Skin of body (tissue), 2 donors: Measurements from ENCODE around the gene PIWIL4. TPM values are rescaled to one million over a fixed set of nuclear protein-coding genes. Genes with fewer than 3 reads are reported as not detected.

Experiments used
- DNase-seq: peaks from one replicate; lab custom pipeline; 2025; lab: John Stamatoyannopoulos, UW
- total RNA-seq: library from RNA; depleted of rRNA; stranded (reverse); fragments of >200 nt; gene quantifications from one replicate; pipeline ENCODE4 v1.2.3, GENCODE V29; 2014

PIWIL4 gene
- total RNA-seq, 1 donor from 2014 or later, result 6.2 TPM

DNA sequence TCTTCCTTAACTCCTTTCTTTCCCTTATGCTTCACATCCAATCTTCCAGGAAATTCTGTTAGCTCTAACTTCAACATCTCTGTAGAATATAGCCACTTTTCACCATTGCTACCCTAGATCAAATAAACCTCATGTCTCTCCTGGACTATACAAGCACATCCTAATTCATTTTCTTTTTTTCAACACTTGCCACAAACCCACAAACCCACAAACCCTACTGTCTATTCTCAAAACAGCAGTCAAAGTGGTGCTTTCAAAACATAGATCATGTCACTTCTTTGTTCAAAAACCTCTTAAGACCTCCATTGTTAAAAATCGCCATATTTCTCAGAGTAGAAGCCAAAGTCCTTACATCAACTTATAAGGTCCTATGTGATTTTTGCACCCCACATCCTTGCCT is 94.3 kb downstream of the PIWIL4 start:
- no peak for DNase-seq

- no peak for DNase-seq
These were observed 95.1 kb downstream of the PIWIL4 start for GRCh38 chr11:94662065-94662779.

GRCh38 chr11:94662846-94663390 is 95.8 kb downstream of the PIWIL4 start:
- DNase-seq, result no peak

DNA sequence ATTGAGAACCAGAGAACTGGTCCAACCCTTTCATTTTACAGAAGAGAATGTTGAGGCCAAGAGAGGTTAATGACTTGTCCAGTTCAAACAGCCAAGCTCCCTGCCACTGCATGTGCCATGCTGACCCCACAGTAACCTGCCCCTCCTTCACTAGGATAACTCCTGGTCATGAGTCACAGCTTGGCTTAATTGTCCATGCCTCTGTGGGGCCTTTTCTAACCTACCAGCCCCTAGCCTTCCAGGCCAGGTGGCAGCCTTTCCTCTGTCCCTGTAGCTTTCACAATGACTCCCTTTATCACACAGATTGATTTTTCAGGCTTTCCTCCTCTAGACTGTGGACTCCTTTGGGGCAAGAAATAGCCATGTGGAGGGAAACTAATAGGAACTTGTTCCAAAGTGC is 97.2 kb downstream of the PIWIL4 start:
- DNase-seq, result no peak

DNA sequence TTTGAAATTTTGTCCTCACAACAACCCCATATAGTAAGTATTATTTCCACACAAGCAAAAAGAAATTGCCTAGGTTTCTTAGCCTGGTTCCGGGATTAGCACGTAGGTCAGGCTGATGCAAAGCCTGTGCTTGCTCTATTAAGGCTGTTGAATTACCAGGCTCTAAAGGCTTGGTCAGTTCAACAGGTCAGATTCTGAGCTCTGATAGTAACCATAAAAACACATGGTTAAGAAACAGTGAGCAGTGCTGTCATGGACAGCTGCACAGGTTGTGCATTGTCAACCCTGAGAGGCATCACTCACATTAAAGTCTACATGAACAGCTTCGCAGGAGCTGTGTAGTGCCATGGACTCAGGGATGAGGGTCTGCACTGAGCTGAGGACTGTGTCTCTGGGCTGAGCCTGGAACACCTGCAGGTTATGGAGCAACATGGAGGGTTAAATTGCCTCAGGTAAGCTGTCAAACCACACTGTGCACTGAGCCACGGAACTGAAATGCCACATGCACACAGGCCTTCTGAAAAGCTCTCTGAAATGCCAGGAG is 98.0 kb downstream of the PIWIL4 start:
- no peak for DNase-seq

GRCh38 chr11:94666792-94667721 is 99.9 kb downstream of the PIWIL4 start:
- DNase-seq, result no peak

GRCh38 chr11:94668212-94668793 is 101.1 kb downstream of the PIWIL4 start:
- DNase-seq, result no peak

DNA sequence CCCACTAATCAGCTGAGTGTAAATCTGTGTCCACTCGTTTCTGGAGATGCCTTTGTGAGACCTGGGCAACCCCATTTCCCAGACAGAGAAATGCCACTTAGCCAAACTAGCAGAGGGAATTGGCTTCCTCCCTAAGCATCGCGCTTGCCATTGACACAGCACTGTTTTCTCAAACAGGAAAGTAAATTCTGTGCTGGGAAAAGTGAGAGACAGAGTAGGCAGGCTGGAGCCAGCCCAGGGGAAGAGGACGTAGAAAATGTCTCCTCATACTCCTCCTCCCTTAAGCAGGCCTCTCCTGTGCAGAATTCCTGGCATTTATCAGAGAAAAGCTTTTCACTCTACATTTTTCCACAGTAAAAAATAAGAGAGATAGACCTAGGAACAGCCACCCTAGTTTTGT is 101.9 kb downstream of the PIWIL4 start:
- no peak for DNase-seq

Other genes with a start within 250 kb of the PIWIL4 start
- gene GPR83, start 165.9 kb upstream of the PIWIL4 start, total RNA-seq, result 0.10 TPM
- gene MRE11, start 73.5 kb upstream of the PIWIL4 start, total RNA-seq, result 24.9 TPM
- gene ANKRD49, start 73.4 kb upstream of the PIWIL4 start, total RNA-seq, result 12.7 TPM
- gene C11orf97, start 54.9 kb upstream of the PIWIL4 start, total RNA-seq, result not detected
- gene FUT4, start 23.4 kb upstream of the PIWIL4 start, total RNA-seq, result 8.8 TPM
- 80.7 TPM for gene AMOTL1, start 201.0 kb downstream of the PIWIL4 start, total RNA-seq